GM12864 (cell line): ENCODE measurements around the gene FAXC.
"Not testable (repeated sequence)": the region's sequence is repeated elsewhere in the genome, so short reads cannot be mapped to it uniquely, and the experiment has no call there.

Experiments used
- DNase-seq: peaks from one replicate; pipeline ENCODE4 v3.0.0-alpha.2; 2011; ENCODE audit warnings: low read depth
- H3K4me3 ChIP-seq: 2 replicates; pipeline ENCODE4 v1.5.1; 2011; ENCODE audit warnings: mild to moderate bottlenecking, low read depth, low read length, control low read depth
- CTCF ChIP-seq: IDR thresholded peaks from 2 replicates; pipeline ENCODE4 v1.5.1; 2011; ENCODE audit warnings: low read depth, mild to moderate bottlenecking, moderate library complexity, low read length, control low read depth, inconsistent platforms; ENCODE audit errors: missing control alignments

Gene FAXC

GRCh38 chr6:99270826-99271225 is 78.6 kb downstream of the FAXC start:
- no peak overlapping the region for H3K4me3 ChIP-seq
- DNase-seq, result no peak
- no peak for TF ChIP-seq CTCF

GRCh38 chr6:99270030-99270429 is 79.4 kb downstream of the FAXC start:
- H3K4me3 ChIP-seq, result no peak overlapping the region
- no peak for TF ChIP-seq CTCF
- no peak for DNase-seq

GRCh38 chr6:99269207-99269606 is 80.3 kb downstream of the FAXC start:
- no peak overlapping the region for H3K4me3 ChIP-seq
- no peak for DNase-seq
- TF ChIP-seq CTCF, result no peak

- not testable (repeated sequence) for DNase-seq, H3K4me3 ChIP-seq
These were observed 82.5 kb downstream of the FAXC start for GRCh38 chr6:99266996-99267395.

GRCh38 chr6:99265447-99265846 is 84.0 kb downstream of the FAXC start:
- H3K4me3 ChIP-seq, DNase-seq: not testable (repeated sequence)

GRCh38 chr6:99254616-99255550 is 94.6 kb downstream of the FAXC start:
- no peak for DNase-seq
- no peak overlapping the region for H3K4me3 ChIP-seq
- TF ChIP-seq CTCF, result no peak

GRCh38 chr6:99253271-99253670 is 96.2 kb downstream of the FAXC start:
- no peak overlapping the region for H3K4me3 ChIP-seq
- TF ChIP-seq CTCF, result no peak
- no peak for DNase-seq

GRCh38 chr6:99252421-99252820 is 97.1 kb downstream of the FAXC start:
- no peak for TF ChIP-seq CTCF
- no peak for DNase-seq

More at GRCh38 chr6:99252421-99252820, 97.1 kb downstream of the FAXC start:
- H3K4me3 ChIP-seq, result no peak overlapping the region
